Coronary artery (tissue), 2 donors: ENCODE data around the gene ECHDC3.

Source experiments
- DNase-seq: peaks from one replicate; pipeline ENCODE4 v3.0.0-alpha.2; 2017; ENCODE audit warnings: low spot score
- H3K27ac ChIP-seq, 2 donors: fragments of 200-600 bp; sonication (generic); one replicate each; pipeline ENCODE4 v1.5.1; 2016 to 2019
- H3K4me3 ChIP-seq: fragments of 200-600 bp; sonication (generic); 2 replicates; pipeline ENCODE4 v1.5.1; 2016; ENCODE audit warnings: mild to moderate bottlenecking, moderate library complexity
- CTCF ChIP-seq: fragments of 200-600 bp; sonication (generic); IDR thresholded peaks from one replicate; pipeline ENCODE4 v1.5.1; 2019; ENCODE audit warnings: antibody characterized with exemption

The ECHDC3 gene

DNA sequence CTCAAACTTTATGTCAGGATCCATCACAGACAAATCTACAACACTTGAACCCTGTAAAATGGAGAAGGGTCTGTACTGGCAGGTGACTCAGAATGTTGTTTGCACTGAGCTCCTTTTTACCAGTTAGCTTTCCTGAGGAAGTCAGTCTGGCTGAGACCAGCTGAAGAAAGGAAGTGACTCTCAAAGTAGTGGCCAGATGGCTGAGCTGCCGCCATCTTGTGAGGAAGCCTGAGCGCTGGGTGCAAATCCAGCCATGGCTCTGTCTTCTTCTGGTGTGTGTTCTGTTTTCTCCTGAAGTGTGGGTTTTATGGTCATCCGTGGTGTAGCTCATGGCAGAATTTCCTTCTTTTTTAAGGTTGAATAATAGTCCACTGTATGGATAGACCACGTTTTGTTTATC, 25.5 kb upstream of the ECHDC3 start:
- DNase-seq: no peak
- Histone ChIP-seq H3K4me3 (no peak overlapping the region), H3K27ac (no peak overlapping the region)
- TF ChIP-seq CTCF: no peak

GRCh38 chr10:11719496-11720259, 22.5 kb upstream of the ECHDC3 start:
- Histone ChIP-seq H3K27ac (no peak overlapping the region), H3K4me3 (no peak overlapping the region)
- DNase-seq: no peak
- TF ChIP-seq CTCF: no peak

DNA sequence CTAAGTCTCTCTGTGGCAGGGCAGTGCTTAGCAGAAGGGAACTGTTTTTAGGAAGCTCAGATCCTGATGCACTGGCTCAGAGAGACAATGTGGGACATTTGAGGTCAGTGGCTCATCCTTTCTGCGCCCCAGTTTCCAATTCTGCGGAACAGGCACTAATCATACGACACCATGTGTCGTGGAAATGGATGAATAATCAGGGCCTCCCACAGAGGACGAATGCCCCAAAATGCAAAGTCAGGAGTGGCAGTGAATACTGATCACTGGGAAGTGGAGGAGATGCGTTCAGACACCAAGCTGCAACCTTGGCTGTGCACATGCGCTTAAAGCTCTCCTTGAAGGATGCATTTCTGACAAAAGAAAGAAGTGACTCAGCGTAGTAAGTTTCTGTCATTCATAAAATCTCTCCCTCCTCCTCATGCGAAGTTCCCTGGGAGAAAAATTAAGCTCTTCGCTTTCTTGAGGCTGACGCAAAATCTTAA, 21.9 kb upstream of the ECHDC3 start:
- Histone ChIP-seq H3K4me3 (no peak overlapping the region), H3K27ac (no peak overlapping the region)
- DNase-seq: no peak
- TF ChIP-seq CTCF: no peak

DNA sequence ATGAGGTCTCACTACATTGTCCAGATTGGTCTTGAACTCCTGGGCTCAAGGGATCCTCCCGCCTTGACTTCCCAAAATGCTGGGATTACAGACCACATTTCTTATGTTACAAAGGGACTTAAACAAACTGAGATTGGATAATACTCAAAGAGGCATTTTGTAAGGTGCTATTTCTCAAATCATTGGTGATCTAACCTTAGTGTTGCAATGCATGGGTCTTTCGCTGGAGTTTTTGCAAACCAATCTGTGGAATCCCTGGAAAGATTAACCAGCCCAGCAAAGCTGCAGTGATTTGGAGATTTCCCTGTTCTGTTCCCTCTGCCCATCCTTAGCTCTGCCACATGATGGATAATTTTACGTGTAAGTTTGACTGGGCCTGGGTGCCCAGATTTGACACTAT, 20.4 kb upstream of the ECHDC3 start:
- DNase-seq: no peak
- TF ChIP-seq CTCF: no peak
- Histone ChIP-seq H3K27ac (no peak overlapping the region), H3K4me3 (no peak overlapping the region)

DNA sequence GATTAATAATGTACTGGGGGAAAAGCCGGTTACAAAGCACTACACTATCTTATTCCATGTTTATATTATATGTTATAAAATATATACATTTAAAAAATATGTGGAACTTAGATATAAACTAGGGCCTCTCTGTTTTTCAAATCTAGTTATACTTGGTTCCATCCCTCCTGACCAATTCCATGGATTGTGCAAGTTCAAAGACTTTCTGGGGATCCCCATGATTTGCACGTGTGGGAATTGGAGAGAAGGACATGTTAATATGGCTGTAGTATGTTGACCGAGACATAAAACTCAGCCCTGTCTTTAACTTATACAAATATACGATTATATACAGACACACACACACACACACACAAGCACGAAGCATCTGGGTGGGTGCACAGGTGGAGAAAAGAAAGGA, 18.8 kb upstream of the ECHDC3 start:
- H3K27ac ChIP-seq: no peak overlapping the region
- no peak for TF ChIP-seq CTCF
- no peak for DNase-seq
- no peak overlapping the region for H3K4me3 ChIP-seq

DNA sequence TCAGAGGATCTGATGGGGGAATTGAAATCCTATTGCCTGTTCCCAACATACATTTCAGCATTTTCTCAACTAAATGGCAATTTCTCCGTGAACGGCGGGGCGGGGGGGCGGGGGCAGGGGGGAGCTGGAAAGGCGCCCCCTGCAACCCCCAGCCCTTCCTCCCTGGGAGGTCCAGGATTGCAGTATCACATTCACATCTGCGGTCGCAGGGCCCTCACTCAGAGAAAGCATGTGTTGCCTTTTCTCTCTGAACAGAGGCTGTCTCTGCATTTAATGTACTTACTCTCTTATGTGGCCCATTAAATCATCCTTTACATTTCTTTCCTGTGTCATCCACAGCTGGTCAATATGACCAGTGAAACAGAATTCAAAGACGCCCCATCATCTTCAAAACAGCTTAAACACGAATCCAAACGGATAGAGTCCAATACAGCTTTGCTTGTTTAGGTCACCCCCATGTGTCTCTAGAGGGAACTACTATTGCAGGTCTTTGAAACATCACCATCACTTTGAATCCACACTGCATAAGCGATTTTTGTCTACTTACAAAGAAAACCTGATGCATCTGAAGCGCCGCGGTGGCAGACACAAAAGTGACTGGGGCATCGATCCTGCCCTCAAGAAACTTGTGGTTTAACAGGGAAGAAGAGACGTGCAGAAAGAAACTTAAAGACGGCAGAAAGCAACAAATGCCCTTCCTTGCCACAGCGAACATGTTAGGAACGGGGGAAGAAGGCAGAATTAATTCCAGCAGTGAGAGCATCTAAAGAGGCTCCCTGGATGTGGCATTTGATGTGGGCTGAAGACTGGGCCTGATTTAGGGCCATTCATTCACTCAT, 17.0 kb upstream of the ECHDC3 start:
- peak; percentile 74 for TF ChIP-seq CTCF
- H3K27ac ChIP-seq: no peak overlapping the region
- DNase-seq: no peak
- no peak overlapping the region for H3K4me3 ChIP-seq
